ENCODE data around the gene ARMC6. TPM values are rescaled to one million over a fixed set of nuclear protein-coding genes. Genes with fewer than 3 reads are reported as not detected.
A peak's percentile ranks its signal among the peaks of the same experiment; 100 is the strongest.
"Not testable (repeated sequence)": the region's sequence is repeated elsewhere in the genome, so short reads cannot be mapped to it uniquely, and the experiment has no call there.

ARMC6 gene
- total RNA-seq, 1 donor from 2014 or later, result 49.8 TPM

DNA sequence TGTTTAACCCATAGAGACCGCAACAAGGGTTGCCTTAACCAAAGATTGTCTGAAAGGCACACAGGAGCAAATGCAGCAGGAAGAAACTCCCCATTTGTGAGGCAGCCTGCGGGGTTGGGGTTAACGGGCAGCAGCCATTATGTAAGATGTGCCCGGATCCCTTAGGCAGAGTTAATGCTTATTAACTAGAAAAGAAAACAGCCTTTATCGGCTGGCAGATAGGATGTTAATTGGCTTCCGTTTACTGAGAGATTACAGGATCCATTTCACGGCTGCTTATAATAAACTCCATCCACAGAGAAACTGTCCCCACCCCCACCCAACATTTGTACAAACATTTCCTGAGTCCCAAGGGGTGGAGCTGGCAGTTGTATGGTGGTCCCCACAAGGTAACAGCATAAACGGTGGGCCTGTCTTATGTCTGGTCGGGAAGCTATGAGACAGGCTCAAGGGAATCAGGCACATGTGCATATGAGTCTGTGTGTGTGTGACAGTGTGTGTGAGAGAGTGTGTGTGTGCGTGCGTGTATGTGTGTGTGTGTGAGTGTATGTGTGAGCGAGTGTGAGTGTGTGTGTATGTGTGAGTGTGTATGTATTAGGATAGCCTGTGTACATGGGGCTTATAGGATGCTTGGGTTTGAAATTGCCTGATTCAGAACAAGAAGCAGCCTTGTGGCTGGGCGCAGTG is 40.9 kb downstream of the ARMC6 start:
- DNase-seq (ENCODE audit: low read depth in 2 of 2), result peak; percentile 10 to 31

DNA sequence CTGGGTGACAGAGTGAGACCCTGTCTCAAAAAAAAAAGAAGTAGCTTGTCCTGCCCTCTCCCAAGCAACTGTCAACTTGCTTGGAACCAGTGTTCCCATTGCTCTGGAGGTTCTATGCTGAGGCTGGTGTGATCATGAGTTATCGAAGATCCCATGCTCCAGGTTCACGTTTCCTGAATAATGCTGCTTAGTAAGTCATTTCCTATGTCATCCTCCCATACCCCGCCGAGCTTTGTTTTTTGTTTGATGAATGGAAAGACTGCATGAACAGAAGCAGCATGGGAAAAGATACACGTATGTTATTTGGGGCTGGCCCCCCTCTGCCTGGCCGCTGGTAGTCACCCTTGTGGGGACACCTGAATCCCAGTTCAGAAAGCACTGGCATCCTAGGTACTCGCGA is 41.7 kb downstream of the ARMC6 start:
- peak; percentile 50 to 86 for DNase-seq (ENCODE audit: low read depth in 2 of 2)

DNA sequence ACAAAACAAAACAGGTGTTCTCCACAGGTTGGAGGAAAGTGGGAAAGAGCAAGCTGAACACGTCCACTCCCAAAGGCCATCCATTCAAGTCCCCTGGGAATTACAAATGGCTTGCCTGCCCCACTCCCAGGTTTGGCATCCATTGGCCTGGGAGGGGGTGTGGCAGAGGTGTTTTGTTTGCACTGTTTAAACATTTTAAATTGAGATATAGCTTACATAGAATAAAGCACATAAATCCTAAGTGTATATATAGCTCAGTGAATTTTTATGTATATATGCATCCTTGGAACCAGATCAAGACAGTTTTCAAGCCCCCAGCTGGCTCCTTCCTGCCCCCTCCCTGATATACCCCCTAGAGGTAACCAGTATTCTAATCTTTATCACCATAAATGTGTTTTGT is 43.1 kb downstream of the ARMC6 start:
- no peak for DNase-seq (ENCODE audit: low read depth in 2 of 2)

DNA sequence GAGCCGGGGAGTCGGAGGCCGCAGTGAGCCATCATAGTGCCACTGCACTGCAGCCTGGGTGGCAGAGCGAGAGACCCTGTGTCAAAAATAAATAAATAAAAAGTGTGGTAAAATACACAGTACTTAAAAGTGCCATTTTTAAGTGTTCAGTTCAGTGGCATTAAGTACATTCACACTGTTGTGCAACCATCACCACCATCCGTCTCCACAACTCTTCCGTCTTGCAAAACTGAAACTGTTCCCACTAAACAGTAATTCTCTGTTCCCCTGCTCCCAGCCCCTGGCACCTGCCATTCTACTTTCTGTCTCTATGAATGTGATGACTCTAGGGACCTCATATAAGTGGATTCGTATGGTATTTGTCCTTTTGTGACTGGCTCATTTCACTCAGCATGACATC is 43.7 kb downstream of the ARMC6 start:
- DNase-seq (ENCODE audit: low read depth in 2 of 2), result no peak

DNA sequence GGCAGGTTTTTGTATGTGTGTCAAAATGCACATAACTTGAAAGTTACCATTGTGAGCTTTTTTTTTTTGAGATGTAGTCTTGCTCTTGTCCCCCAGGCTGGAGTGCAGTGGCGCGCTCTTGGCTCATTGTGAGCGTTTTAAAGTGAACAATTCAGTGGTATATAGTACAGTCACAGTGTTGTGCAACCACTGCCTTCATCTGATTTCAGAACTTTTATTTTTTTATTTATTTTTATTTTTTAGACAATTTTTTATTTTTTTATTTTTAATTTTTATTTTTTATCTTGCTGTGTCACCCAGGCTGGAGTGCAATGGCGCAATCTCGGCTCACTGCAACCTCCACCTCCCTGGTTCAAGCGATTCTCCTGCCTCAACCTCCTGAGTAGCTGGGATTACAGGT is 45.4 kb downstream of the ARMC6 start:
- DNase-seq (ENCODE audit: low read depth in 2 of 2), result no peak

DNA sequence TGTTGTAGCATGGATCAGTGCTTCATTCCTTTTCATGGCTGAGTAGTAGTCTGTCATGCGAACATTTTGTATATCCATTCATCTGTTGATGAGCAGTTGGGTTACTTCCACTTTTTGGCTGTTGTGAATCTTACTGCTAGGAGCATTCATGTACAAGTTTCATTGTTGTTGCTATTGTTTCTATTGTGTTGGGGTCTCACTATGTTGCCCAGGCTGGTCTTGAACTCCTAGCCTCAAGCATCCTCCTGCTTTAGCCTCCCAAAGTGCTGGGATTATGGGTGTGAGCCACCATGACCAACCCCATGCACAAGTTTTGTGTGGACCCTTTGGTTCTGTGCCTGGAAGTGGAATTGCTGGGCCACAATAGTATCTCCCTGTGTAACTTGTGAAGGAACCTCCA is 46.2 kb downstream of the ARMC6 start:
- DNase-seq (ENCODE audit: low read depth in 2 of 2), result no peak

DNA sequence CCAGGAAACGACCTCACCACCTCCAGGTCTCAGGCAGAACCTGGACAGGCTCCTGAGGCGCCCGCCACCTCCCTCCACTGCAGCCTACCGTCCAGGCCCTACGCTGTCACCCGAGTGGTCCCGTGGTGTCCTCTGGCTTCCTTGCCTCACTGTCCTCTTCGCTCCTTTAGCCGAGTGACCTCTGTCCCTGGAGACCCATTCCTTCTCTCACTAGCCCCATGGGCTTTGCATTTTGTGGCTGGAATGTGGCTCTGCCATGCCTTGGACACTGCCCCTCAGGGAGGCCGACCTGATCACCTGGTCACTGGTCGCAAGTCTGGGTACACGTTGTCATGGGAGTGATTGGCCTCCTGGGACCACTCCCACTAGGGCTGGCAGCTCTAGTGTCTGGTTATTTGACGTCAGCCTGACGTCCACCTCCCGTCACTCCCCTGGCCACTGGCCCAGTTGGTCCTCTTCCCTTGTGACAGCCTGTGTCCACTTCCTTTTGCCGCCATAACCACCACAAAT is 48.3 kb downstream of the ARMC6 start:
- peak in 1 of 2 donors; percentile 26 for DNase-seq (ENCODE audit: low read depth in 2 of 2)

DNA sequence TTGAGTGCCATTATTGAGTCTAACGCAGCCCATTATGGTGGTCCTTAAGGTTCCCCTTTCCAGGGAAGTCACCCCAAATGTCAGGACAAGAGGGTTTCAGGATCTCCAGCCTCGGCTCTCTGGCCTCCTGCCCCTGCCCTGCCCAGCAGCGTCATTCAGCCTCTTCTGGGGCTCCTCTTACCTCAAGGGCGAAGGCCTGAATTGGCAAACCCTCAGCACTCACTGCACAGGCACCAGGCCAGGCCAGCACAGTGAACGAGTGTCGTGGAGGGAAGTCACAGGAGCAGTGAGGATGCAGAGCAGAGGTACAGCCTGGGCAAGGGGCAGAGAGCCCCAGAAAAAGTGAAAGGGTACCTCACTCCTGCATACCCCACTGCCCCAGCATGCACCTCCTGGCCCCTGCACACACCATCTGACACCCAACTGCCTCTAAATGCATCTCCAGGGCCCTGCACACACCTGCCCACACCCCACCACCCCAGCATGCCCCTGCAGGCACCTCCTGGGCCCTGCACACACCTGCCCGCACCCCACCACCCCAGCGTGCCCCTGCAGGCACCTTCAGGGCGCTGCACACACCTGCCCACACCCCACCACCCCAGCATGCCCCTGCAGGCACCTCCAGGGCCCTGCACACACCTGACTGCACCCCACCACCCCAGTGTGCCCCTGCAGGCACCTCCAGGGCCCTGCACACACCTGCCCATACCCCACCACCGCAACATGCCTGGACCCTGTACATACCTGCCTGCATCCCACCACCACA is 50.2 kb downstream of the ARMC6 start:
- no peak for DNase-seq (ENCODE audit: low read depth in 2 of 2)

DNA sequence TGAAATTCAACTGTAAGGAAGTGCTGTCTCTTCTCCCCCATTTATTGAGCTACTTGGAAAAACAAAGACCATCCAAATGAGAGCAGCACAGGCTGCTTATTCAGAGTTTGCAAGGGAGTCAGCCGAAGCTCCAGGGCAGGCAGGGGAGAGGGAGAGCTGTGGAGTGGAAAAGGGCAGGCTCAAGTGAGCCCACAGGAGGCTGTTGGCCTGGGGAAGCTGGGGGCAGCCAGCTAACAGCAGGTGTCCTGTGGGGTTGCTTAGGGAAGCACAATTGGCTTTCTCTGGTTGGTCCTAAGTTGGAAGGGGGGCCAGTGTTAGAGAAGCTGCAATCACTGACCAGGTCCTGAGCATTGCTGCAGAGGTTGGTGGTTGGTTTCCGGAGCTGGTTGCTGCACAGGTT is 54.3 kb downstream of the ARMC6 start:
- no peak for DNase-seq (ENCODE audit: low read depth in 2 of 2)

DNA sequence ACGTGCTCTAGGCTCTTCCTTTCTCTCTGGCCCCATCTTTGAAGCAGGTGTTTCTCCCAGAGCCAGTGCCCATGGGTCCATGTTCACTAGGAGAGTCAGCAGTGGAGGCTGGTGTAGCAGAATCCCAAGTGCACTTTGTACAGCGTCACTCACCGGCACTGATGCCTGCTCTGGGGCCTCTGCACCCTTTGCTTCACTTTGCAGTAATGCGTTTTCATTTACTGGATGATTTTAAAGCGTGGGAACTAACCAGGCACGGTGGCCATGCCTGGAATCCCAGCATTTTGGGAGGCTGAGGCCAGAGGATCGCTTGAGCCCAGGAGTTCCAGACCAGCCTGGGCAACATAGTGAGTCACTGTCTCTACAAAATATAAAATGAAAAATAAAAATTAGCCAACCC is 61.1 kb downstream of the ARMC6 start:
- DNase-seq (ENCODE audit: low read depth in 2 of 2), result no peak

DNA sequence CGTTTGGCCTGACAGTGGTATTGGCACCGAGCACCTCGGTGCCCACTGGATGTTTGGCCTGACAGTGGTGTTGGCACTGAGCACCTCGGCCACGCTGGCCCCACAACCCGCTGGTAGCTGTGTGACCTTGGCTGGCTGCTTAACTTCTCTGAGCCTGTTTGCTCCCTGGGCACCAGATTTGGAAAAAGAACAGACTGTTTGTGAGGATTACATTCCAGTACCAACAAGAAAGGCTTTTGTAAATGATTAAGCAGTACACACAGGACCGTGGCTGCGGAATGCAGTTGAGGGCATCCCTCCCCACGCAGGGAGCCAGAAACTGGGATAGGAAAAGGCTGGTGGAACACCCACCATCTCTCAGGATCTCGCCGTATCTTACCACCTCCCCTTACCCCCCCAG is 62.3 kb downstream of the ARMC6 start:
- no peak for DNase-seq (ENCODE audit: low read depth in 2 of 2)

DNA sequence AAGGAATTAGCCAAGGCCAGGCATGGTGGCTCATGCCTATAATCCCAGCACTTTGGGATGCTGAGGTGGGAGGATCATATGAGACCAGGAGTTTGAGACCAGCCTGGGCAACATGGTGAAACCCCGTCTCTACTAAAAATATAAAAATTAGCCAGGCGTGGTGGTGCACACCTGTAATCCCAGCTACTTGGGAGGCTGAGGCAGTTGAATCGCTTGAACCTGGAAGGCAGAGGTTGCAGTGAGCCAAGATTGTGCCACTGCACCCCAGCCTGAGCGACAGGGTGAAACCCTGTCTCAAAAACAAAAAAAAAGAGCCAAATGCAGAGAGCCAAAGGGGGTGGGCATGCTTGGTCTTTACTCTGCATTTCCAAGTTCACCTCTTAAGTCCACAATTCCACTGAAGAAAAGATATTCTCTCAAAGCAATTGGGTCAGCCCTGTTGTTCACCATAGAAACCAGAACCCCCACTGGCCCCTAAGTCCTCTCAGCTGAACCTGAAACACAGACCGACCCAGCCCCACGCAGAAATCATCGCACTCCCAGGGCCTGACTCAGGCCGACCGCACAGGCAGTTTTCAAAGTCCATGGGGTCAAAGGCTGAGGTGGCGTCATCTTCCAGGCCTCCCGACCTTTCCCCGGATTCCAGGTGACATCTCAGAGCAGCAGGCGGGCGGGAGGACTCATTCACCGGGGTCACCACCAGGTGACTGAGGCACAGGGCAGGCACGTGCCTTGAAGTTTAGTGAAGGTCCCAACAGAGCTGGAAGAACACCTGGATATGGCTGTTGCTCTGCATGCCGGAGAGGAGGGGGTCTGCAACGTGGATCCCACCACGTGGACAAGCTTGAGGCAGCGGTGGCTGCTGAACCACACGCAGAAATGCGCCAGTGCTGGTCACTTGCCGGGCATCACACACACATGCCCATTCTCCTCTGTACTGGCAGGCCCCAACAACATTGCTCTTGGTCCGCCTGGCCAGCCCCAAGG is 63.5 kb downstream of the ARMC6 start:
- DNase-seq (ENCODE audit: low read depth in 2 of 2), result no peak

DNA sequence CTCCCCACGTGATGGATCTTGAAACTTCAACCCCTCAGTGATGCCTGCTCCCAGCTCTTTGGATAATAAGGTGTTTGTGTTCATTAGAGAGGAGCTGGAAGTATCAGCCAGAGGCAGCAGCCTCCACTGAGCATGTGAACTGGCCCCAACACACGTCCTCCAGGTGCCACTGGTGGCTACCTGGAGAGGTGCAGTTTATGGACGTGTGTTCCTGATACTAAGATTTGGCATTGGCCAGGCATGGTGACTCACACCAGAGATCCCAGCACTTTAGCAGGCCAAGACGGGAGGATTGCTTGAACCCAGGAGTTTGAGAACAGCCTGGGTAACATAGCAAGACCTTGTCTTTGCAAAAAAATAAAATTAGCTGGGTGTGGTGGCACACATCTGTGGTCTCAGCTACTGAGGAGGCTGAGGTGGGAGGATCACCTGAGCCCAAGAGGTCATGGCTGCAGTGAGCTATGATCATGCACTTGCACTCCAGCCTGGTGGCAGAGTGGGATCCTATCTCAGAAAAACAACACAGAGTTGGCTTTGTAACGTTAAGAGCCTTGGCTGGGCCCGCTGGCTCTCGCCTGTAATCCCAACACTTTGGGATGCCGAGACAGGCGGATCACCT is 64.8 kb downstream of the ARMC6 start:
- DNase-seq (ENCODE audit: low read depth in 2 of 2), result no peak

DNA sequence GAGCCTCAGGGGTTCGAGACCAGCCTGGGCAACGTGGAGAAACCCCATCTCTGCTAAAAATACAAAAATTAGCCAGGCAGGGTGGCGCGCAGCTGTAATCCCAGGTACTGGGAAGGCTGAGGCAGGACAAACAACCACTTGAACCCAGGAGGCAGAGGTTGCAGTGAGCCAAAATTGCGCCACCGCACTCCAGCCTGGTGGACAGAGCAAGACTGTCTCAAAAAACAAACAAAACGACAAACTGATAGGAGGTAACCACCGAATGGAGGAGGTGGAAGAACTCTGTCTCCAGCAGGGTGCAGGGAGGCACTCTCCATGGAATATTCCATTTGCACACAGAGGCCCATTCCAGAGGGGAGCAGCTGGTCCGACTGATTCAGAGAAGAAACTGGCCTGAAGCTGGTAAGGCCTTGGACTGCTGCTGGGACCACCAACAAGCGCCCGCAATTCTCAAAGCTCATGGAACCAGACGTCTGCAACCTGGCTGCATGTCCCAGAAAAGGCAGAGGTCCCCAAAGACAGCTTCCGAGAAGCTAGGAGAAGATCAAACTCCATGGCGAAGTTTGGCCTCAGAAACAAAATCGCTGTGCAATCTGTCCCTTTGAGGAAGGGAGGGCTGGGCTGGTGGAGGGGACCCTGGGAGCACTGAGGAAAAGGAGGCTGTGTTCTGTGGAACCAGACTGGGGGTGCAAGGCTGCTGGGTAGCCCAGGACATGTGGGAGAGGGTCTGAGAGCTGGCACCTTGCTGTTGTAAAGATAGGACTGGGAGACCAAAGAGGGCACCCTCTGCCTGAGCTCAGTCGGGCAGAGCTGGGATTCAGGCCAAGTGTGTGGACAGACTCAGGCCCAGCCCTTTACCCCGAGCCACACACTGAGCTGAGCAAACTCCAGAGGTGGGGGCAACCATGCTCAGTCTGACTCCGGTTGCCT is 65.6 kb downstream of the ARMC6 start:
- no peak for DNase-seq (ENCODE audit: low read depth in 2 of 2)

DNA sequence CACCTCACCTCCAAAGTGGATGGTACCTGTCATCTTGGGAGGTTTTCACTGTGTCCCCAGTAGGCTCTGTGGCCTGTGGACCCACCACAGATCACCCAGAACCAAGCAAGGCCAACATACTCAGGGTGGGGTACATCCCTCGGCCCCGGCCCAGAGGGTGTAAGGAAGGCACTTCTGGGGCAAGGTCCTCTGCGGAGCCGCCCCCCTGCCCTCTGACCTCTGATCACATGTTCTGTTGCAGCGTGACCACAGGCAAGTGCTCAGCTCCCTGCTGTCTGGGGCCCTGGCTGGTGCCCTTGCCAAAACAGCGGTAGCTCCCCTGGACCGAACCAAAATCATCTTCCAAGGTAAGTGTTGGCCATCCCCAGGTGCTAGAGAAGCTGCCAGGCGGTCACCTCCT is 68.1 kb downstream of the ARMC6 start:
- no peak for DNase-seq (ENCODE audit: low read depth in 2 of 2)

DNA sequence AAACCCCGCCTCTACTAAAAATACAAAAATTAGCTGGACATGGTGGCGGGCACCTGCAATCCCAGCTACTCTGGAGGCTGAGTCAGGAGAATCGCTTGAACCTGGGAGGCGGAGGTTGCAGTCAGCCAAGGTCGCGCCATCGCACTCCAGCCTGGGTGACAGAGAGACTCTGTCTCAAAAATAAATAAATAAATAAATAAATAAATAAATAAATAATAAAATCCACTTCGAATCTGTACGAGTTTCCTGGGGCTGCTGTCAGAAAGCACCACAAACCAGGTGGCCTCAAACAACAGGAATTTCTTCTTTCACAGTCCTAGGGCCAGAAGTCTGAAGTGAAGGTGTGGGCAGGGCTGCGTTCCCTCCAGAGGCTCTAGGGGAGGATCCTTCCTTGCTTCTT is 69.2 kb downstream of the ARMC6 start:
- DNase-seq (ENCODE audit: low read depth in 2 of 2), result not testable (repeated sequence)

DNA sequence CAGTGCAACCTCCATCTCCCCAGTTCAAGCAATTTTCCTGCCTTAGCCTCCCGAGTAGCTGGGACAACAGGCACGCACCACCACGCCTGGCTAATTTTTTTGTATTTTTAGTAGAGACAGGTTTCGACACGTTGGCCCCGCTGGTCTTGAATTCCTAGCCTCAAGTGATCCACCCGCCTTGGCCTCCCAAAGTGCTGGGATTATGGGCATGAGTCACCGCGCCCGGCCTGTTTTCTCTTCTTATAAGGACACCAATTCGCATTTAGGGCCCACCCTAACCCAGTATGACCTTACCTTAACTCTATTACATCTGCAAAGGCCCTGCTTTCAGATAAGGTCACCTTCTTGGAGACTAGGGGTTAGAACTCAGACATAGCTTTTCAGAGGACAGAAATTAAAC is 69.8 kb downstream of the ARMC6 start:
- no peak for DNase-seq (ENCODE audit: low read depth in 2 of 2)

DNA sequence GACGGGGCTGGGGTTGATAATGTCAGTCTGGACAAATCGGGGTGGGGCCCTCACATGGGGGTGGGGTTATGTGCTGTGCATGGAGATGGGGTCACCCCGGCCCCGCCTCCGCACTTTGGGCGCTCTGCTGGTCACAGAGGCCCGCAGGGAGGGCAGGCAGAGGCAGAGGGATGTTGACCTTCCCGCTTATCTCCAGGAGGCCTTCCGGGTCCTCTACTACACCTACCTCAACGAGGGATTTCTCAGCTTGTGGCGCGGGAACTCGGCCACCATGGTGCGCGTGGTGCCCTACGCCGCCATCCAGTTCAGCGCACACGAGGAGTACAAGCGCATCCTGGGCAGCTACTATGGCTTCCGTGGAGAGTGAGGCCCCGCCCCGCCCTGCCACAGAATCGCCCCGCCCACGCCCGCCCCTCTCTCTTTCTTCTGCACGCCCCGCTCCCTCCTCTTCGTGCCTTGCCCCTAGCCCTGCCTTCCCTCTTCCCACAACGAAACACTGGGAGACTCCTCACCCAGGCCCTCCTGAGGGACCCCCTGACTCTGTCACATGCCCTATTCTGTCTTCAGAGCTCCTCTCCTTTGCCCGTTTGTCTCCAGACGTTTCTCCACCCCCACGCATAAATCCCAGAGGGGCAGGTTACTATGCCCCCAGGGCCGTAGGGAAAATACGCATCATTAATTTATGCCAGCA is 72.1 kb downstream of the ARMC6 start:
- DNase-seq (ENCODE audit: low read depth in 2 of 2), result peak in 1 of 2 donors; percentile 48

DNA sequence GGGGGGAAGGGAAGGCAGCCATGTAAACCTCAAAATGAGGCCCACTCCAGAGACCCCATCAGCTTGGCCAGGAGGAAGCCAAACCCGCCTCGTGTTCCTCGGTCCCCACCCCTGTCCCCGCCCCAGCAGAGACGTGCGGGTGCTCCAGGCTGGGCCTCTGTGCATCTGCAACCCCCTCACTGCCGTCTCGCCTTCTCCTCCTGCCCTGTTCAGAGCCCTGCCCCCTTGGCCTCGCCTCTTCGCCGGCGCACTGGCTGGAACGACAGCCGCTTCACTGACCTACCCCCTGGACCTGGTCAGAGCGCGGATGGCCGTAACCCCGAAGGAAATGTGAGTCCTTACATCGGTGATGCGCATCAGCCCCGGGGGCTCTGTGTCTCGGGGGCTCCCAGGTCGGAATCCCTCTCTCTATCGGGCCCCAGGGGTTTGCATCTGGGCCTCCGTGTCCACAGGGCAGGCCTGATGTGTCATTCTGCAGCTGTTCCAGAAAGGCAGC is 72.7 kb downstream of the ARMC6 start:
- DNase-seq (ENCODE audit: low read depth in 2 of 2), result no peak
